CD4-positive, alpha-beta T cell (primary cell): ENCODE measurements around the gene NOL6. TPM values are rescaled to one million over a fixed set of nuclear protein-coding genes. Genes with fewer than 3 reads are reported as not detected.

Experiments
- ATAC-seq: fragments of 200-7000 bp; cut with Tn5 transposase; one replicate; pipeline ENCODE4 v1.10.0; 2022; ENCODE audit warnings: mild to moderate bottlenecking; ENCODE audit not compliant: poor library complexity
- CTCF ChIA-PET: fragments of 350-600 bp; sonication (Branson Sonifier 250); formaldehyde crosslinking; loops from one replicate; lab custom pipeline; 2021; ENCODE audit warnings: antibody characterized with exemption, inconsistent platforms; lab: Charles Lee
- POLR2A ChIA-PET: fragments of 350-600 bp; sonication (Branson Sonifier 250); formaldehyde crosslinking; loops from one replicate; lab custom pipeline; 2021; ENCODE audit warnings: antibody characterized with exemption, inconsistent platforms; lab: Charles Lee
- DNase-seq, 14 experiments: peaks; one replicate each; pipeline ENCODE4 v3.0.0-alpha.2; 2013 to 2020; ENCODE audit warnings: mixed read lengths in 2 of 14
- H3K27ac ChIP-seq, 2 donors: one replicate each; pipeline versions ENCODE4 v1.5.1 to v1.7.0; 2013; ENCODE audit warnings: low read length in 2 of 2, low read depth in 1 of 2, mild to moderate bottlenecking in 1 of 2
- H3K27me3 ChIP-seq, 2 experiments: 1 replicate in 1 of 2; 2 replicates in 1 of 2; pipeline versions ENCODE4 v1.6.1 to v1.7.0; 2013; ENCODE audit warnings: low read length in 2 of 2, control low read depth in 1 of 2, mild to moderate bottlenecking in 1 of 2, moderate library complexity in 1 of 2; ENCODE audit not compliant: insufficient read depth in 2 of 2, control insufficient read depth in 1 of 2
- H3K36me3 ChIP-seq: one replicate; pipeline ENCODE4 v1.6.1; 2013; ENCODE audit warnings: low read length, control low read depth; ENCODE audit not compliant: insufficient read depth
- H3K4me1 ChIP-seq: one replicate; pipeline ENCODE4 v1.6.1; 2013; ENCODE audit warnings: low read length, control low read depth; ENCODE audit not compliant: insufficient read depth
- H3K4me3 ChIP-seq: one replicate; pipeline ENCODE4 v1.5.1; 2013; ENCODE audit warnings: mild to moderate bottlenecking, low read length, moderate library complexity
- H3K9me3 ChIP-seq, 2 experiments: 1 replicate in 1 of 2; 2 replicates in 1 of 2; pipeline versions ENCODE4 v1.6.1 to v1.7.0; 2013; ENCODE audit warnings: low read length in 2 of 2, mild to moderate bottlenecking in 2 of 2, control low read depth in 1 of 2, moderate library complexity in 1 of 2; ENCODE audit not compliant: control insufficient read depth in 1 of 2, insufficient read depth in 1 of 2
- H3K27ac Mint-ChIP-seq: one replicate; pipeline ENCODE4 v1.8.0; 2020; ENCODE audit warnings: mixed read lengths
- H3K27me3 Mint-ChIP-seq: one replicate; pipeline ENCODE4 v1.8.0; 2021; ENCODE audit warnings: mixed read lengths
- H3K36me3 Mint-ChIP-seq: one replicate; pipeline ENCODE4 v1.8.0; 2021; ENCODE audit warnings: low read depth, mixed read lengths
- H3K4me1 Mint-ChIP-seq: one replicate; pipeline ENCODE4 v1.8.0; 2021; ENCODE audit warnings: low read depth, mixed read lengths
- H3K4me3 Mint-ChIP-seq: one replicate; pipeline ENCODE4 v1.8.0; 2020; ENCODE audit warnings: mild to moderate bottlenecking, mixed read lengths
- H3K9me3 Mint-ChIP-seq: one replicate; pipeline ENCODE4 v1.8.0; 2020; ENCODE audit warnings: mixed read lengths
- CTCF ChIP-seq: fragments of 200-600 bp; IDR thresholded peaks from one replicate; pipeline ENCODE4 v1.8.0; 2022; ENCODE audit warnings: antibody characterized with exemption, mild to moderate bottlenecking
- intact Hi-C, 2 experiments: fragments of 100-400 bp; cut with DNase I in 1 of 2; cut with micrococcal nuclease in 1 of 2; formaldehyde crosslinking; loops; one replicate each; pipeline versions ENCODE4 v1.15.1 to v1.9.0; 2023 to 2025; cut with DNase I, micrococcal nuclease
- total RNA-seq, 174 experiments: library from RNA in 2 of 174; stranded (reverse) in 2 of 174; gene quantifications; one replicate each; pipeline ENCODE4 v1.2.3 and lab custom pipeline; 2021 to 2026

NOL6 gene
- total RNA-seq, 2 experiments from 2014 or later, result 30.5 to 30.6 TPM

- no peak overlapping the region for H3K4me3 ChIP-seq
- DNase-seq (peak in 2 of 14 experiments; percentile 36 to 41), ATAC-seq (no peak)
- H3K27me3 ChIP-seq, result no peaks in the 10 kb centered on the region
- intact Hi-C loops, result no loop called here
- peaks cover 73% of the 10 kb centered on the region for H3K4me1 ChIP-seq
- CTCF ChIA-PET, result interaction anchor here (3.4 to 4.0 kb wide), 2 partner anchors 13 to 38 kb away, joined by 29 to 39 read pairs; no protein-coding TSS in a partner anchor
- peak overlapping the region; percentile 4 to 21 for H3K27ac ChIP-seq
- H3K4me3 Mint-ChIP-seq, result peak overlapping the region; percentile 48
- H3K36me3 Mint-ChIP-seq, result peaks cover 3% of the 10 kb centered on the region
- peaks cover 2% of the 10 kb centered on the region for H3K36me3 ChIP-seq
- no peak for TF ChIP-seq CTCF
- POLR2A ChIA-PET, result interaction anchor here (0.7 to 2.9 kb wide), 6 partner anchors 9 to 411 kb away, joined by 3 to 24 read pairs (median 6); partner anchors contain the start of gene NOL6
- no peaks in the 10 kb centered on the region for H3K9me3 Mint-ChIP-seq
- H3K27ac Mint-ChIP-seq, result peak overlapping the region; percentile 90
- H3K9me3 ChIP-seq, result no peaks in the 10 kb centered on the region
- no peaks in the 10 kb centered on the region for H3K27me3 Mint-ChIP-seq
- H3K4me1 Mint-ChIP-seq, result peaks cover 65% of the 10 kb centered on the region
Measured at GRCh38 chr9:33453999-33454660, 19.6 kb downstream of the NOL6 start.

GRCh38 chr9:33453286-33453860 is 20.4 kb downstream of the NOL6 start:
- Histone ChIP-seq H3K36me3 (peaks cover 2% of the 10 kb centered on the region), H3K4me3 (no peak overlapping the region), H3K27ac (peak overlapping the region; percentile 4 to 21), H3K27me3 (no peaks in the 10 kb centered on the region), H3K9me3 (no peaks in the 10 kb centered on the region), H3K4me1 (peaks cover 72% of the 10 kb centered on the region)
- ATAC-seq (peak; percentile 27), DNase-seq (peak in 1 of 14 experiments; percentile 63)
- no peaks in the 10 kb centered on the region for H3K9me3 Mint-ChIP-seq
- intact Hi-C loops, result no loop called here
- POLR2A ChIA-PET, result interaction anchor here (0.7 to 2.9 kb wide), 6 partner anchors 9 to 410 kb away, joined by 3 to 24 read pairs (median 6); partner anchors contain the start of gene NOL6
- peaks cover 58% of the 10 kb centered on the region for H3K4me1 Mint-ChIP-seq
- no peak for TF ChIP-seq CTCF
- CTCF ChIA-PET, result interaction anchor here (0.6 to 4.0 kb wide), 7 partner anchors 13 to 363 kb away, joined by 3 to 39 read pairs (median 5); partner anchors contain the start of genes NOL6 and UBE2R2
- H3K27me3 Mint-ChIP-seq, result no peaks in the 10 kb centered on the region
- H3K4me3 Mint-ChIP-seq, result peak overlapping the region; percentile 54
- no peaks in the 10 kb centered on the region for H3K36me3 Mint-ChIP-seq
- peak overlapping the region; percentile 90 for H3K27ac Mint-ChIP-seq

GRCh38 chr9:33452828-33453271 is 20.9 kb downstream of the NOL6 start:
- Histone ChIP-seq H3K27ac (peak overlapping the region; percentile 4 to 21), H3K36me3 (peaks cover 2% of the 10 kb centered on the region), H3K9me3 (no peaks in the 10 kb centered on the region), H3K4me3 (no peak overlapping the region), H3K4me1 (peaks cover 72% of the 10 kb centered on the region), H3K27me3 (no peaks in the 10 kb centered on the region)
- intact Hi-C loops, result no loop called here
- Mint-ChIP-seq H3K4me3 (peak overlapping the region; percentile 54), H3K27me3 (no peaks in the 10 kb centered on the region), H3K36me3 (peaks cover 2% of the 10 kb centered on the region), H3K27ac (peak overlapping the region; percentile 90), H3K9me3 (no peaks in the 10 kb centered on the region), H3K4me1 (peaks cover 60% of the 10 kb centered on the region)
- CTCF ChIA-PET, result interaction anchor here (0.6 to 4.0 kb wide), 8 partner anchors 12 to 364 kb away, joined by 3 to 39 read pairs (median 4); partner anchors contain the start of genes NOL6 and UBE2R2
- TF ChIP-seq CTCF, result peak; percentile 70
- DNase-seq (peak in 11 of 14 experiments; percentile 27 to 77 (median 52)), ATAC-seq (peak; percentile 50)
- POLR2A ChIA-PET, result interaction anchor here (1.1 to 2.9 kb wide), 5 partner anchors 10 to 37 kb away, joined by 5 to 24 read pairs (median 9); partner anchors contain the start of gene NOL6
